Measurements from ENCODE around the gene ASB3.
A peak's percentile ranks its signal among the peaks of the same experiment; 100 is the strongest.

The ASB3 gene

GRCh38 chr2:53750041-53750768, 36.5 kb downstream of the ASB3 start:
- H3K27me3 ChIP-seq (ENCODE audit: insufficient read depth, low read length) = no peaks in the 10 kb centered on the region
- H3K4me3 ChIP-seq (ENCODE audit: low read depth, low read length, poor library complexity, severe bottlenecking) = no peak overlapping the region
- peaks cover 33% of the 10 kb centered on the region for H3K36me3 ChIP-seq (ENCODE audit: insufficient read depth, low read length)
- H3K79me2 ChIP-seq (ENCODE audit: insufficient read depth, low read length) = no peaks in the 10 kb centered on the region
- no peaks in the 10 kb centered on the region for H3K4me1 ChIP-seq (ENCODE audit: insufficient read depth, low read length, severe bottlenecking)
- H2AFZ ChIP-seq (ENCODE audit: low read length) = no peak overlapping the region
- no peaks in the 10 kb centered on the region for H3K9me3 ChIP-seq (ENCODE audit: low read length)
- H3K9ac ChIP-seq (ENCODE audit: low read length) = no peak overlapping the region
- H3F3A ChIP-seq (ENCODE audit: insufficient read depth, low read length) = peaks cover 4% of the 10 kb centered on the region; the same call in 1 of the 2 replicates
- TF ChIP-seq CTCF (IDR thresholded peaks at IDR 0.05; ENCODE audit: low read length) (no peak), EZH2 (IDR thresholded peaks at IDR 0.05; ENCODE audit: borderline replicate concordance, low read length) (no peak)
- no peaks in the 10 kb centered on the region for H4K20me1 ChIP-seq (ENCODE audit: insufficient read depth, low read length)
- no peaks in the 10 kb centered on the region for H3K9me2 ChIP-seq (ENCODE audit: low read depth, low read length)
- no peak overlapping the region for H3K27ac ChIP-seq (ENCODE audit: low read depth, low read length, poor library complexity, severe bottlenecking)
- no peak overlapping the region for H3K4me2 ChIP-seq (ENCODE audit: low read length)

- Histone ChIP-seq H3K4me1 (ENCODE audit: insufficient read depth, low read length, severe bottlenecking) (no peaks in the 10 kb centered on the region), H3K9ac (ENCODE audit: low read length) (no peak overlapping the region), H4K20me1 (ENCODE audit: insufficient read depth, low read length) (no peaks in the 10 kb centered on the region), H3K9me3 (ENCODE audit: low read length) (no peaks in the 10 kb centered on the region), H3F3A (ENCODE audit: insufficient read depth, low read length) (no peaks in the 10 kb centered on the region), H3K4me2 (ENCODE audit: low read length) (no peak overlapping the region), H3K27ac (ENCODE audit: low read depth, low read length, poor library complexity, severe bottlenecking) (no peak overlapping the region), H3K27me3 (ENCODE audit: insufficient read depth, low read length) (no peaks in the 10 kb centered on the region), H3K36me3 (ENCODE audit: insufficient read depth, low read length) (peaks cover 18% of the 10 kb centered on the region), H2AFZ (ENCODE audit: low read length) (no peak overlapping the region), H3K9me2 (ENCODE audit: low read depth, low read length) (no peaks in the 10 kb centered on the region), H3K4me3 (ENCODE audit: low read depth, low read length, poor library complexity, severe bottlenecking) (no peak overlapping the region), H3K79me2 (ENCODE audit: insufficient read depth, low read length) (no peaks in the 10 kb centered on the region)
- no peak for TF ChIP-seq CTCF (IDR thresholded peaks at IDR 0.05; ENCODE audit: low read length)
- TF ChIP-seq EZH2 (IDR thresholded peaks at IDR 0.05; ENCODE audit: borderline replicate concordance, low read length) = no peak
Observed at GRCh38 chr2:53744395-53745065, 42.2 kb downstream of the ASB3 start.

- Histone ChIP-seq H2AFZ (ENCODE audit: low read length) (no peak overlapping the region), H3K4me2 (ENCODE audit: low read length) (no peak overlapping the region)
- TF ChIP-seq EZH2 (IDR thresholded peaks at IDR 0.05; ENCODE audit: borderline replicate concordance, low read length) (no peak), CTCF (IDR thresholded peaks at IDR 0.05; ENCODE audit: low read length) (peak; percentile 44)
Observed at GRCh38 chr2:53740170-53740569, 46.6 kb downstream of the ASB3 start.

More at GRCh38 chr2:53740170-53740569, 46.6 kb downstream of the ASB3 start:
- no peak overlapping the region for H3K9ac ChIP-seq (ENCODE audit: low read length)
- H3K79me2 ChIP-seq (ENCODE audit: insufficient read depth, low read length) = no peaks in the 10 kb centered on the region
- H3K4me3 ChIP-seq (ENCODE audit: low read depth, low read length, poor library complexity, severe bottlenecking) = no peak overlapping the region
- H3K9me3 ChIP-seq (ENCODE audit: low read length) = no peaks in the 10 kb centered on the region
- no peaks in the 10 kb centered on the region for H4K20me1 ChIP-seq (ENCODE audit: insufficient read depth, low read length)
- H3K4me1 ChIP-seq (ENCODE audit: insufficient read depth, low read length, severe bottlenecking) = no peaks in the 10 kb centered on the region
- H3K9me2 ChIP-seq (ENCODE audit: low read depth, low read length) = no peaks in the 10 kb centered on the region
- H3K27me3 ChIP-seq (ENCODE audit: insufficient read depth, low read length) = no peaks in the 10 kb centered on the region
- no peak overlapping the region for H3K27ac ChIP-seq (ENCODE audit: low read depth, low read length, poor library complexity, severe bottlenecking)
- no peaks in the 10 kb centered on the region for H3K36me3 ChIP-seq (ENCODE audit: insufficient read depth, low read length)
- no peaks in the 10 kb centered on the region for H3F3A ChIP-seq (ENCODE audit: insufficient read depth, low read length)
